ENCODE data around the gene ALKBH4.
"Not testable (repeated sequence)": the region's sequence is repeated elsewhere in the genome, so short reads cannot be mapped to it uniquely, and the experiment has no call there.

The ALKBH4 gene

GRCh38 chr7:102425639-102426267 is 38.9 kb downstream of the ALKBH4 start:
- peak; percentile 75 for DNase-seq

GRCh38 chr7:102424787-102425218 is 39.9 kb downstream of the ALKBH4 start:
- no peak for DNase-seq

- DNase-seq, result no peak
Observed at GRCh38 chr7:102424129-102424551, 40.5 kb downstream of the ALKBH4 start.

- DNase-seq, result no peak
Observed at GRCh38 chr7:102421706-102422240, 42.9 kb downstream of the ALKBH4 start.

- DNase-seq, result no peak
Observed at GRCh38 chr7:102418592-102418991, 46.1 kb downstream of the ALKBH4 start.

- no peak for DNase-seq
Observed at GRCh38 chr7:102417105-102417504, 47.6 kb downstream of the ALKBH4 start.

- no peak for DNase-seq
Observed at GRCh38 chr7:102416406-102416805, 48.3 kb downstream of the ALKBH4 start.

- peak; percentile 46 for DNase-seq
Observed at GRCh38 chr7:102415685-102416225, 48.9 kb downstream of the ALKBH4 start.

- no peak for DNase-seq
Observed at GRCh38 chr7:102413611-102414010, 51.1 kb downstream of the ALKBH4 start.

GRCh38 chr7:102413091-102413490 is 51.6 kb downstream of the ALKBH4 start:
- DNase-seq, result no peak

- DNase-seq, result peak; percentile 38
Observed at GRCh38 chr7:102412548-102412947, 52.1 kb downstream of the ALKBH4 start.

- no peak for DNase-seq
Observed at GRCh38 chr7:102410918-102411317, 53.7 kb downstream of the ALKBH4 start.

- DNase-seq, result no peak
Observed at GRCh38 chr7:102410123-102410522, 54.5 kb downstream of the ALKBH4 start.

- no peak for DNase-seq
Observed at GRCh38 chr7:102409340-102409739, 55.3 kb downstream of the ALKBH4 start.

GRCh38 chr7:102408530-102408929 is 56.1 kb downstream of the ALKBH4 start:
- DNase-seq, result not testable (repeated sequence)

GRCh38 chr7:102407910-102408309 is 56.8 kb downstream of the ALKBH4 start:
- no peak for DNase-seq

Data from stimulated activated CD4-positive, alpha-beta T cell treated with anti-CD3 and anti-CD28 coated beads, Interleukin-12 subunit alpha, Interleukin-12 subunit beta, amount 100 ng/mL, for 4 hours (primary cell).